Loucy (cell line): ENCODE results near the gene RASGRP3.

Experiments used
- CTCF ChIP-seq: fragments of 200-600 bp; sonication (generic); conservative IDR thresholded peaks from 2 replicates; pipeline ENCODE4 v1.5.1; 2014; ENCODE audit warnings: mild to moderate bottlenecking, antibody characterized with exemption, low read length
- EZH2phosphoT487 ChIP-seq: fragments of 200-600 bp; IDR thresholded peaks from 2 replicates; pipeline ENCODE4 v1.6.1; 2018; ENCODE audit warnings: antibody characterized with exemption, mild to moderate bottlenecking, moderate library complexity, borderline replicate concordance

DNA sequence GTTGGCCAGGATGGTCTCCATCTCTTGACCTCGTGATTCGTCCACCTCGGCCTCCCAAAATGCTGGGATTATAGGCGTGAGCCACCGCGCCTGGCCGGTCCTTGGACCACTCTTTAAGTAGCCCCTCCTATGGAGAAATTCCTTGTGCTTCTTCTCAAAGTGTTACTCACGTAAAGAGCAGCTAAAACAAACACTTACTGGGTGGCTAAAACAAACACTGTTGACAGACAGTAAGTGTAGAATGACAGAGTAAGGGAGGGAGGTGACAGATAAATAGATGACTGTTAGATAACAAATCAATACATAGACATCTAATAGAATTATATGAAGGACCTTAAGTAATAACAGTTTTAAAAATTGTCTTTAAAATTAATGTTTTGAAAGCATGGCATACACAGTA lies 40.9 kb upstream of the RASGRP3 start:
- no peak for TF ChIP-seq CTCF
- no peak for TF ChIP-seq EZH2phosphoT487
